ENCODE data around the gene ADK. TPM values are rescaled to one million over a fixed set of nuclear protein-coding genes. Genes with fewer than 3 reads are reported as not detected.

Gene ADK
- total RNA-seq, 1 experiment from 2014 or later, result 48.6 TPM

- no peaks in the 10 kb centered on the region for H3K4me1 ChIP-seq
- no peak overlapping the region for H3K4me3 ChIP-seq
- no peak overlapping the region for H3K27ac ChIP-seq
- no peaks in the 10 kb centered on the region for H3K27me3 ChIP-seq
- no peak for DNase-seq
- no peaks in the 10 kb centered on the region for H3K9me3 ChIP-seq (replicated peaks)
- H3K36me3 ChIP-seq, result no peaks in the 10 kb centered on the region
These were observed 231.6 kb downstream of the ADK start for GRCh38 chr10:74382663-74383062.

- no peak for DNase-seq
- Histone ChIP-seq H3K27me3 (no peaks in the 10 kb centered on the region), H3K27ac (no peak overlapping the region), H3K4me3 (no peak overlapping the region), H3K9me3 (replicated peaks) (no peaks in the 10 kb centered on the region), H3K4me1 (no peaks in the 10 kb centered on the region), H3K36me3 (no peaks in the 10 kb centered on the region)
These were observed 232.6 kb downstream of the ADK start for GRCh38 chr10:74383642-74384041.

- Histone ChIP-seq H3K4me3 (no peak overlapping the region), H3K36me3 (no peaks in the 10 kb centered on the region), H3K4me1 (no peaks in the 10 kb centered on the region), H3K27ac (no peak overlapping the region), H3K27me3 (no peaks in the 10 kb centered on the region), H3K9me3 (replicated peaks) (no peaks in the 10 kb centered on the region)
- DNase-seq, result no peak
These were observed 233.7 kb downstream of the ADK start for GRCh38 chr10:74384615-74385183.

GRCh38 chr10:74388801-74389200 is 237.8 kb downstream of the ADK start:
- Histone ChIP-seq H3K4me1 (no peaks in the 10 kb centered on the region), H3K4me3 (no peak overlapping the region), H3K27me3 (no peaks in the 10 kb centered on the region), H3K9me3 (replicated peaks) (no peaks in the 10 kb centered on the region; the same call in 1 of the 2 replicates), H3K36me3 (no peaks in the 10 kb centered on the region), H3K27ac (no peak overlapping the region)
- no peak for DNase-seq

GRCh38 chr10:74391786-74392185 is 240.8 kb downstream of the ADK start:
- no peaks in the 10 kb centered on the region for H3K4me1 ChIP-seq
- DNase-seq, result no peak
- H3K4me3 ChIP-seq, result no peak overlapping the region
- H3K27me3 ChIP-seq, result no peaks in the 10 kb centered on the region
- no peak overlapping the region for H3K27ac ChIP-seq
- H3K9me3 ChIP-seq (replicated peaks), result no peaks in the 10 kb centered on the region; the same call in 1 of the 2 replicates
- no peaks in the 10 kb centered on the region for H3K36me3 ChIP-seq

- no peak overlapping the region for H3K4me3 ChIP-seq
- H3K27me3 ChIP-seq, result no peaks in the 10 kb centered on the region
- no peak for DNase-seq
- H3K9me3 ChIP-seq (replicated peaks), result no peaks in the 10 kb centered on the region; the same call in 1 of the 2 replicates
- H3K27ac ChIP-seq, result no peak overlapping the region
- H3K4me1 ChIP-seq, result no peaks in the 10 kb centered on the region
- H3K36me3 ChIP-seq, result no peaks in the 10 kb centered on the region; the same call in 1 of the 2 replicates
These were observed 243.5 kb downstream of the ADK start for GRCh38 chr10:74394416-74394969.

GRCh38 chr10:74400186-74400585 is 249.2 kb downstream of the ADK start:
- Histone ChIP-seq H3K4me3 (no peak overlapping the region), H3K27ac (no peak overlapping the region), H3K4me1 (no peaks in the 10 kb centered on the region), H3K36me3 (no peaks in the 10 kb centered on the region; the same call in 1 of the 2 replicates), H3K9me3 (replicated peaks) (peaks cover 6% of the 10 kb centered on the region; the same call in 1 of the 2 replicates), H3K27me3 (no peaks in the 10 kb centered on the region)
- no peak for DNase-seq

- Histone ChIP-seq H3K9me3 (replicated peaks) (peaks cover 6% of the 10 kb centered on the region), H3K4me3 (no peak overlapping the region), H3K27ac (no peak overlapping the region), H3K4me1 (no peaks in the 10 kb centered on the region), H3K27me3 (no peaks in the 10 kb centered on the region), H3K36me3 (peaks cover 4% of the 10 kb centered on the region; the same call in 1 of the 2 replicates)
- no peak for DNase-seq
These were observed 255.0 kb downstream of the ADK start for GRCh38 chr10:74406006-74406405.

GRCh38 chr10:74415146-74415839 is 264.3 kb downstream of the ADK start:
- Histone ChIP-seq H3K4me1 (peaks cover 22% of the 10 kb centered on the region), H3K9me3 (replicated peaks) (no peaks in the 10 kb centered on the region), H3K4me3 (no peak overlapping the region), H3K36me3 (0 out of 2 replicates have a peak, but pooled peaks cover 2% of the 10 kb centered on the region), H3K27me3 (no peaks in the 10 kb centered on the region), H3K27ac (no peak overlapping the region)
- no peak for DNase-seq

GRCh38 chr10:74417397-74417796 is 266.4 kb downstream of the ADK start:
- Histone ChIP-seq H3K27me3 (no peaks in the 10 kb centered on the region), H3K36me3 (no peaks in the 10 kb centered on the region), H3K9me3 (replicated peaks) (no peaks in the 10 kb centered on the region), H3K27ac (peak overlapping the region; percentile 70), H3K4me1 (peaks cover 22% of the 10 kb centered on the region), H3K4me3 (no peak overlapping the region; the same call in 1 of the 2 replicates)
- DNase-seq, result peak in 1 of 2 experiments; percentile 16

- no peaks in the 10 kb centered on the region for H3K27me3 ChIP-seq
- peaks cover 22% of the 10 kb centered on the region for H3K4me1 ChIP-seq
- no peaks in the 10 kb centered on the region for H3K36me3 ChIP-seq
- no peaks in the 10 kb centered on the region for H3K9me3 ChIP-seq (replicated peaks)
- DNase-seq, result peak; percentile 78 to 92
- H3K27ac ChIP-seq, result peak overlapping the region; percentile 70
- peak overlapping the region; percentile 39 for H3K4me3 ChIP-seq
These were observed 267.4 kb downstream of the ADK start for GRCh38 chr10:74418285-74418872.

- DNase-seq, result peak; percentile 37 to 74
- Histone ChIP-seq H3K4me3 (no peak overlapping the region), H3K4me1 (peaks cover 22% of the 10 kb centered on the region), H3K27me3 (no peaks in the 10 kb centered on the region), H3K36me3 (no peaks in the 10 kb centered on the region), H3K27ac (peak overlapping the region; percentile 70), H3K9me3 (replicated peaks) (no peaks in the 10 kb centered on the region)
These were observed 268.5 kb downstream of the ADK start for GRCh38 chr10:74419491-74419951.

- peaks cover 22% of the 10 kb centered on the region for H3K4me1 ChIP-seq
- no peaks in the 10 kb centered on the region for H3K27me3 ChIP-seq
- H3K4me3 ChIP-seq, result no peak overlapping the region
- H3K27ac ChIP-seq, result peak overlapping the region; percentile 70
- H3K9me3 ChIP-seq (replicated peaks), result no peaks in the 10 kb centered on the region
- H3K36me3 ChIP-seq, result no peaks in the 10 kb centered on the region
- DNase-seq, result peak; percentile 7 to 61
These were observed 268.9 kb downstream of the ADK start for GRCh38 chr10:74419958-74420375.

GRCh38 chr10:74424565-74424964 is 273.5 kb downstream of the ADK start:
- no peak for DNase-seq
- no peaks in the 10 kb centered on the region for H3K27me3 ChIP-seq
- peaks cover 7% of the 10 kb centered on the region for H3K4me1 ChIP-seq
- H3K4me3 ChIP-seq, result no peak overlapping the region
- no peak overlapping the region for H3K27ac ChIP-seq
- H3K9me3 ChIP-seq (replicated peaks), result no peaks in the 10 kb centered on the region
- H3K36me3 ChIP-seq, result no peaks in the 10 kb centered on the region

- no peak for DNase-seq
- H3K4me1 ChIP-seq, result no peaks in the 10 kb centered on the region
- no peaks in the 10 kb centered on the region for H3K27me3 ChIP-seq
- no peak overlapping the region for H3K27ac ChIP-seq
- no peaks in the 10 kb centered on the region for H3K9me3 ChIP-seq (replicated peaks)
- H3K36me3 ChIP-seq, result no peaks in the 10 kb centered on the region
- H3K4me3 ChIP-seq, result no peak overlapping the region
These were observed 274.5 kb downstream of the ADK start for GRCh38 chr10:74425456-74426001.
